GM18511 (cell line): ENCODE data around the gene RHOT1.
"Not testable (repeated sequence)": the region's sequence is repeated elsewhere in the genome, so short reads cannot be mapped to it uniquely, and the experiment has no call there.

Experiments used
- ATAC-seq: cut with Tn5 transposase; IDR thresholded peaks from one replicate; pipeline ENCODE4 v1.9.1; 2021; ENCODE audit warnings: mild to moderate bottlenecking, moderate library complexity; ENCODE audit not compliant: unreplicated experiment

RHOT1 gene

DNA sequence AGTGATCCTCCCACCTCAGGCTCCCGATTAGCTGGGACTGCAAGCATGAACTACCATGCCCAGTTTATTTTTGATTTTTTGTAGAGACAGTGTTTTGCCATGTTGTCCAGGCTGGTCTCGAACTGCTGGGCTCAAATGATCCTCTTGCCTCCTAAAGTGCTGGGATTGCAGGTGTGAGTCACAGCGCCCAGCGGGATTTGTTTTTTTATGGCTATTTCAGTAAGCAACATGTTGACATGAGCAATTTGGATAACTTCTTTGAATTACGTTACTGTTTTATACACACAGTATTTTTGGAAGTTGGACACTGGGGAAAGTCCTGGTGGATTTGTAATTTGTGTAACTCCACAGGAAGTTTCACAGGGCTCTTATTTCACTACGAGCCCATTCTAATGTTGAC, 18.5 kb upstream of the RHOT1 start:
- ATAC-seq, result no peak

DNA sequence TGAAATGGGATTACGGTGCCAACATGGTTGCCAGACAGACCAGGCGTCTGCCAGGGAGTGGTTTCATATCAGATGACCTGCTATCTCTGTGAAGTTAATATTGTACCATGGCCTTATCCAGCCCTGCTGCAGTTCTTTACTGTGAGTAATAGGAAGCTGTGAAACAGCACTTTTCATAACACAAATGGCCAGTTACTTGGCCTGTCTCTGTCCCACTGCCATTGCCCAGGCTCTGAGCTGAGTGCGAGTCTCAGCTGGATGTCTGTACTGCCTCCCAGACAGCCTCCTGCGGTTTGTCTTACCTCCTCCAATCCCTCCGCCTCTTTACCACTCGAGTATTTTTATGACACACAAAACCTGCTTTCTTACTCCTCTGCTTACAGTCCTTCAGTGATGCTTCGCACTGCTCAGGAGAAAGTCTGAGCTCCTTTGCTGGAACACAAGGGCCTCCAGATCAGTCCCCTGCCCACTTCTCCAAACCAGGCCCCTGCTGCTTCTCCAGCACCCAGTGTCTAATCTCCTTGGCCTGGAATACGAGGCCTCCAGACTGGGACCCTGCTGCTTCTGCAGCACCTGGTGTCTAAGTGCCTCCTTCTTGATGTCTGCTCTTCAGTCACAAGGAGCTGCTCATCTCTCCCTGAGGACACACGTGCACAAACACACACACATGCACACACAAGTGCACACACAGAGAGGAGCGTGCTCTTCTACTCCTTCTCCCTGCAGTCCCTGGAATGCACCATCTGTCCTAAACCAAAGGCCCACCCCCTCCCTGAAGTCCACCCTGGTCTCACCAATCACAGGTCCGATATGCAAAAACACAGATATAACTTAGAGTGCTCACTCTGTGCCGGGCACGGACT, 17.1 kb upstream of the RHOT1 start:
- no peak for ATAC-seq

DNA sequence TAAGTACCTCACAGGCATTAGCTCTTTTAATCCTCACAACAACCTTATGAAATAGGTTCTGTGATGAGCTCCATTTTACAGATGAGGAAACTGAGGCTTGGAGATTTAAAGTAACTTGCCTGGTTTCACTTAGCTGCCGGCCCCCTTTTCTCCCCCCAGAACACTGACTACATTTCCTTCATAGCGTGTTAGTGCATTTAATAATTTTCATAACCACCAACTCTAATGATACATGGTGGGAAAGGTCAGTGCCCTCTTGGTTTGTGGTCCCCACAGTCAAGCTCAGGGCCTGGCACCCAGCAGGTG, 16.5 kb upstream of the RHOT1 start:
- no peak for ATAC-seq

DNA sequence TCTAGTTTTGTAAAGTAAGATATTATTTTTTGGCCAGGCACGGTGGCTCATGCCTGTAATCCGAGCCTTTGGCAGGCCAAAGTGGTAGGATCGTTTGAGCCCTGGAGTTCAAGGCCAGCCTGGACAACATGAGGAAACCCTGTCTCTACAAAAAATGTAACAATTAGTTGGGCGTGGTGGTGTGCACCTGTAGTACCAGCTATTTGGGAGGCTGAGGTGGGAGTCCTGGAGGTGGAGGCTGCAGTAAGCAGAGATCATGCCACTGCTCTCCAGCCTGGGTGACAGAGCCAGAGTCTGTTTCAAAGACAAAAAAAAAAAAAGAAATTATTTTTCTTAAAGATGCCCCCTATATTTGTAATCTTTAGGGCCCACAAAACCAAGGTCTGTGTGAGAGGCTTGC, 16.0 kb upstream of the RHOT1 start:
- ATAC-seq, result no peak

DNA sequence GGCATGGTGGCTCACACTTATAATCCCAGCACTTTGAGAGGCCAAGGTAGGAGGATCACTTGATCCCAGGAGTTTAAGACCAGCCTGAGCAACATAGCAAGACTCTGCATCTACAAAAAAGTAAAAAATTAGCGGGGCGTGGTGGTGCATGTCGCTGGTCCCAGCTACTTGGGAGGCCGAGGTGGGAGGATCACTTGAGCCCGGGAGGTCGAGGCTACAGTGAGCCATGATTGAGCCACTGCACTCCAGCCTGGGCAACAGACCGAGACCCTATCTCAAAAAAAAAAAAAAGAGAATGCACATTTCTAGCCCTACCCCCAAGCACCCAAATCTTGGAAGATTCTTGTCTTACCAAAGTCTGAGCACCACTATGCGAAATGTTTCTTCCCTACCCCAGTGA, 15.6 kb upstream of the RHOT1 start:
- ATAC-seq, result no peak

DNA sequence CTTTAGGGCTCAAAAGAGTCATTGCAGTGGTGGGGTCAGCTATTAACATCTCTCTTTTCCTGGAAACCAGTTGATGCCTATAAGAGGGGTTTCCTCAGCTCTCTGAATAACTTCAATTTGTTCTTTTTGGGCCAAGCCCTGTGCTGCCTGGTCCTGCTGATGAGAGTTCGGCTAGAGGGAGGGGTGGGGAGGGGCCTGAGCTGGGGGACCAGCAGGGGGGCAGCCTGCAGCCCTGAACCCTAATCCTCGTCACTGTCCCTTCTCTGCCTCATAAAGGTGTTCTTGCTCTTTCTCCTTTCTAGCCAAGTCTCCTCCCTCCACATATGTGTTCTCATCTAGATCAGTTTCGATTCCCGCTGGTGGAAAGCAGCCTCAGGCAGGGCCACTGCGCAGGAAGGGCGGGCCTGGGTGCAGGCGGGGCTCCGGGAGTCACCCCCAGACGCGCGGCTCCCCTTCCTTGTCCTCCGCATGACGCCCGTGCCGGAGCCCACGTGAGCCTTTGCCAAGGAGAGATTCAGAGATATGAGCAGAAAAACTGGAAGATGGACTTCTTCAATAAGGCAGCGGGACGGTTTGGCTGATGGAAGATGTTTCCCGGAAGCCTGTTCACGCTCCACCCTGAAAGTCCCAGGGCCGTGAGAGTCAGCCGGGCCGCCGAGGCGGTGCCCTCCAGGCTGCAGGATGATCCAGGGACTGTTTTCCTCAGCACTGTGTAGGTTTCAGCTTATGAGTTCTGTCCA, 15.0 kb upstream of the RHOT1 start:
- peak; percentile 88 for ATAC-seq

DNA sequence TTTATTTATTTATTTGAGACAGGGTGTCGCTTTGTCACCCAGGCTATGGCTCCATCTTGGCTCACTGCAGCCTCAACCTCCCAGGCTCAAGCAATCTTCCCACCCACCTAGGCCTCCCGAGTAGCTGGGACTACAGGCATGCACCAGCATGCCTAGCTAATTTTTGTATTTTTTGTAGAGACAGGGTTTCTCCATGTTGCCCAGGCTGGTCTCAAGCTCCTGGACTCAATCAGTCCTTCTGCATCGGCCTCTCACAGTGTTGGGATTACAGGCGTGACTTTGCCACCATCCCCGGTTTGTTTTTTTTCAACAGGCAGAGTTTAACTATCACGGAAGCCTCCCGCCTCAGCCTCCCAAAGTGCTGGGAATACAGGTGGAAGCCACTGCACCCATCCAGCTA, 13.8 kb upstream of the RHOT1 start:
- not testable (repeated sequence) for ATAC-seq

DNA sequence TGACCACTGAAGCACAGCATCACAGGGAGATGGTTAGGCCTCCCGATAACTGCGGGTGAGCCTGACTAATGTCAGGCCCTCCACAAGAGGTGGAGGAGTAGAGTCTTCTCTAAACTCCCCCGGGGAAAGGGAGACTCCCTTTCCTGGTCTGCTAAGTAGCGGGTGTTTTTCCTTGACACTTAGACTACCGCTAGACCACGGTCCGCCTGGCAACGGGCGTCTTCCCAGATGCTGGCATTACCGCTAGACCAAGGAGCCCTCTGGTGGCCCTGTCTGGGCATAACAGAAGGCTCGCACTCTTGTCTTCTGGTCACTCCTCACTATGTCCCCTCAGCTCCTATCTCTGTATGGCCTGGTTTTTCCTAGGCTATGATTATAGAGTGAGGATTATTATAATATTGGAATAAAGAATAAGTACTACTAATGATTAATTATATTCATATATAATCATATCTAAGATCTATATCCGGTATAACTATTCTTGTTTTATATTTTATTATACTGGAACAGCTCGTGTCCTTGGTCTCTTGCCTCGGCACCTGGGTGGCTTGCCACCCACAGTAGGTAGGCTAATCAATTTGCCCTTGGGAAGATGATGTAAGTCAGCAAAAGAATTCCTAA, 6.7 kb upstream of the RHOT1 start:
- ATAC-seq, result not testable (repeated sequence)

DNA sequence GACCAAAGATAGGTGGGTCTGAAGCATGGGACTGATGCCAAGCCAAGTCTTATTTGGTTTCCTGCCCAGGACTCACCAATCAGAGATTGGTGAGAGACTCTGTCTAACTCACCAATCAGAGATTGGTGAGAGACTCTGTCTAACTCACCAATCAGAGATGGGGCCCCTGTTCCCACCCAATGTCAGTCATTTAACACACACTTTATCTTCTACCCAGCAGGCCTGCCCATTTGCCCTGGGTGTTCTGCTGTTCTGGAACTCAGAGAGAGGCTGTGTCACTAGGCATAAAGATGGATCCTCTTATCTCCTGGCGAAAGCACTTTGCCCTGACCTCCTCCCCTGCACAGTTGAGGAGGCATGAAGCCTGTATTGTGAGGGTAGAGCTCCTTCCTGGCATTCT, 5.4 kb upstream of the RHOT1 start:
- no peak for ATAC-seq

DNA sequence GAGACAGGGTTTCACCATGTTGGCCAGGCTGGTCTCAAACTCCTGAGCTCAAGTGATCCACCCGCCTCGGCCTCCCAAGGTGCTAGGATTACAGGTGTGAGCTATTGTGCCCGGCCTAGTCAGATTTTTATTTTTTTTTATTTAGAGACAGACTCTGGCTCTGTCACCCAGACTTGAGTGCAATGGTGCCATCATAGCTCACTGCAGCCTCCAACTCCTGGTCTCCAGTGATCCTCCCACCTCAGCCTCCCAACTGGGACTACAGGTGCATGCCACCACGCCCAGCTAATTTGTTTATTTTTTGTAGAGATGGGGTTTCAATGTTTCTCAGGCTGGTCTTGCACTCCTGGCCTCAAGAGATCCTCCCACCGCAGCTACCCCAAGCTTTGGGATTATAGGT, 2.8 kb upstream of the RHOT1 start:
- not testable (repeated sequence) for ATAC-seq

DNA sequence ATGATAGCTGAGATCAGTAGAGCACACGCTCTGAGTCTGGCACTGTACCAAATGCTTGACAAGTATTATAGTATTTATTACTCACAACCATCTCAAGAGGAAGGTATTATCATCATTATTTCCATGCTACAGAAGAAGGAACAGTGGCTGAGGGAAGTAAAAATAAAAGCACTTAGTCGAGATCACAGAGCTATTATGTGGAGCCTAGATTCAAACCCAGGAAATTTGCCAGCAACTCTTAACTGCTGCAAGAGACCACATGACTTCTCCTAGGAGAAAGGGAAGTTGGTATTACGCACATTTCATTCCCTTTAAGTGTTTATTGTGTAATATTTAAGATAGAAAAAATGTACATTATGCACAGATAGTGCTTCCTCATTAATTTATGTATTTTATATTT, 1.0 kb upstream of the RHOT1 start:
- no peak for ATAC-seq

DNA sequence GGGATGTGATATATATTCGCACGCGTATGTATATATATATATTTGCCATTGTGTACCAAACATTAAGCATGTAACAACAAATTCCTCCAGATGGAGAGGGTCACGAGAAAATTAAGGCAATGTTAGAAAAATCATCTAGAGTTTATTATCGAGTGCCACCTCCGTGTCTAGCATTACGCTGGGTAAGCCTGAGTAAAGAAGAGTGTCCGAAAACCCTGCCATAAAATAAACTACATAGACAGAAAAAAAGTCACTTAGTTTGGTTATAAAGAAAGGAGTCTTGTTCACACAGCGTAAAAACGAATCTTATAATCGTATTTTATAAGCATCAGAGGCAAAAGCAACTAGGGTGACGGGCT, 644 bp upstream of the RHOT1 start:
- ATAC-seq, result no peak

DNA sequence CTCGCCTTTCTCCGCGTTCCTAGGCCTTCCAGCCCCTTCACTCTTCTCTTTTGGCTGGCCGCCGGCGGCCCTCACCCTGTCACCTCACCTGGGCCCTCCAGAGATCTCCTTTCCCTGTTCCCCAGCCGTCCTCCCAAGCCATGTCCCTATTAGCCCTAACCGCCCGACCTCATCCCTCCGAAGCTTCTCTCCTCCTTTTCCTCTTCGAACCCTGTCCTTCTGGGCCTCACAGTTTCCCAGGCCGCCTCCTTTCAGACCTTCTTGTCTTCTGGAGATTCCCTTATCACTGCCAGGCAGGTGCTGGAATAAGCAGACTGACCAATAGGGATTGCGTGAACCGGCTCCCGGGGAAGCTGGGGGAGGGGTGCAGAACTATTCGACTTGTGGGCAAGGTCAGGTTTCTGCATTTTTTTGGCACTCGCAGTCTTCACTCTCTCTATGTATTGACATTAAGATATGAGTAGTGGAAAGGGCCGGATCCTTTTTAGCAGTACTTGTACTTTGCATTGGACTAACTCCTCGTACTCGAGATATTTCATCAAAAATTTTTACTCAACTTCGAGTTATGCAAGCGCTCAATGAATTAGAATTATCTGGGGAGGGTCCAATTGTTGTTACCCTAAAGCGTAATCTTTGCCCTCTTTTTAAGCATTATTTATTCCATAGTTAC, 690 bp downstream of the RHOT1 start:
- ATAC-seq, result peak; percentile 8

DNA sequence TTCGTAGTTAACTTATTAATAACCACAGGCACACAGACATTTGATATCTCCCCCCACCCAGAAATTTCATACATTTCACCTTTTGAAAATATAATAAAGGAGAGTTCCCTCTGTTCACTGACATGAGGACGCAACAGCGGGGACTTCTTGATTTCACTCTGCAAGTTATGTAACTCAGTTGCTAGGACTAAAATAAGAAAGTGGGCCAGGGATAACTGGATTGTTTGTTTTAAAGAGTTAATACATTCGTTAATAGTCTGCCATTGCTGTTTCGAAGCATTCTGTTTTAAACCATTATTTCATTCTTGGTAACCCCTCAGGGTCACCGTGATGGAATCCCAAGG, 1.2 kb downstream of the RHOT1 start:
- no peak for ATAC-seq

DNA sequence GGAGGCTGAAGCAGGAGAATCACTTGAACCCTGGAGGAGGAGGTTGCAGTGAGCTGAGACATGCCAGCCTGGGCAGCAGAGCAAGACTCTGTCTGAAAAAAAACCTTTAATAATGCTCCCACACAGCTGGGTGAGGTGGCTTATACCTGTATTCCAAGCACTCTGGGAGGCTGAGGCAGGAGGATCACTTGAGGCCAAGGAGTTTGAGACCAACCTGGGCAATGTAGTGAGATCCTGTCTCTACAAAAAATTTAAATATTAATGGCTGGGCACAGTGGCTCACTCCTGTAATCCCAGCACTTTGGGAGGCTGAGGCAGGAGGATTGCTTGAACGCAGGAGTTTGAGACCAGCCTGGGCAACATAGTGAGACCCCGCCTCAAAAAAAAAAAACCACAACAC, 2.1 kb downstream of the RHOT1 start:
- not testable (repeated sequence) for ATAC-seq

DNA sequence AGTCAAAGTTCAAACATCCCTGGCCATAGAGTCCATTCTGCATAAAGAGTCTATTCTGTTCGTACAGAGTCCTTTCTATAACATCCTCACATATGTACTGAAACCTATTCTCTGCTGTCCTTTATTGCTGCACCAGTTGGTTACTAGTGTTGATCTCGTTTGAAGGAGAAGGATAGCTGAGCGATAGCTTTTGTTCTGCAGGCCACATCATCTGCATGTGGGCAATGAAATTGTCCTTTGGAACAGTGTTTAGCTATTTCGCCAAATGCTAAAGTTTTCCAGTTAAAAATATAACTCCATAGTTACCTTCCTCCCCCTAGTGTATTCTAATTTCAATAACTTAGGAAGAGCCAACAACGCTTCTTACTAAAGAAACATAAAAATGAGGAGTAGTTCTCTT, 6.0 kb downstream of the RHOT1 start:
- no peak for ATAC-seq

DNA sequence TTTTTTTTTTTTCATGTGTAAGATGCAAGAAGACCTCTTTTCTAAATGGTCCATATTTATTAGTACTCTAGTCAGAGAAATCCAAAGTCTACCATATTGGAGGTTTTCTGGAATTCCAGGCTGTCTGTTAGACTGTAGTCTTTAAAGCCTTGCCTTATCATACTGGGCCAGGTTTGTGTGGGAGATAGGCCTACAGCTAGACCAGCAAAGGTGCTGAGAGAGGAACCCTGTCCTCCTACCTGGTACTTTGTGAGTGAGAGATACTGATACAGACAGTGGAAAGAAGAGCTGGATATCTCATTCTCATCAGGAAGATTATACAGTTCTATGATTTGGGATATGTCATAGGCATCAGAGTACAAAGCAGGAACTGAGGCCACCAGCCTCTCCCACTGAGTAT, 8.1 kb downstream of the RHOT1 start:
- ATAC-seq, result no peak

DNA sequence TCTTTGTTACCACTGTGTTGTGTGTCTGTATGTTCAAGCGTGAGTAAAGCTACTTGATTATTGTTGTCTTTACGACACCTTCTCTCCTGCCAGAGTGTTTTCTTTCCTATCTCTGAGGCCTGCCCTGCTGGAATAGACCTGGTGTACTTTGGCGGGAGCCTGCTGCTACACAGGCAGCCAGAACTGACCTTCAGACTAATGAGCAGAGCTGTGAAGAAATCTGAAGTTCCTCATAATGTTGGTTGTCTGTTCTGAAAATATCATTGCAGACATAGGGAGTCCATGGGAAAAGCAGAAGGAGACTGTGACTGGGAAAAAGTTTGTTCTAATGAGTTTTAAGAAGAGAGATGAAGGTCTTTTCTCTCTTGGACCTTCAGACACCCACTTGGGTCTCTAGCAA, 9.8 kb downstream of the RHOT1 start:
- ATAC-seq, result no peak

DNA sequence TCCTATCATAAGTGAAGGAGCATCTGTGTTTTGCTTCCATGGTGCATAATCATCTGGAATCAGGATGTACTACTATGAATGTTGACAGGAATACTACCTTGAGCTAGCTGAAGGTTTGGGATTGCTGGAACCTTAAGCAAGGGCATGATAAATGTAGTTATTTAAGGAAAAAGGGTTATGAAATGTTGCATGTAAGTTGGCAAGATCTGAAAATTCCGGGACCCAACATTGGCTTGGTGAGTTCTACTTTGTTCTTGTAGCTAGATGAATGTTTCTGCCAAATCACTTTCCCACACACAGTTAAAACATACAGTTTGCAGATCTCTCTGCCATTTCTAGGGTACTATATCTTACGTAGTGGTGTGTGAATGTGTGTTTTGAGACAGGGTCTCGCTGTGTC, 13.6 kb downstream of the RHOT1 start:
- no peak for ATAC-seq

DNA sequence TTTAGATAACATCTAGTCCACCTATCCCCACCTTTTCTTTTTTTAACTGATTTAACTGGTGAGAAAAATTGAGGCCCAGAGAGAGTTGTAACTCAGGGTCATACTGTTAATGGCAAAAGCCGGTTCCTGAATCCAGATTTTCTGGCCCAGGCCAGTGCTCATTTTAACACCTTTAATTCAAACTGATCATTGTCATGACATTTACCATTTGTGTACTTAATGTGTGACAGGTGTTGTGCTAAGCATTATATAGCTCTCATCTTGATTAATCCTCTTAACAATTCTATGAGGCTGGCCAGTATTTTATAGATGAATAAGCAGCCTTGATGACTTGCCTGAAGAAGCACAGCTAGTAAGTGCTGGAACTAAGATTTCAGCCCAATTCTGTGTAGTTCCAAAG, 14.4 kb downstream of the RHOT1 start:
- ATAC-seq, result no peak

DNA sequence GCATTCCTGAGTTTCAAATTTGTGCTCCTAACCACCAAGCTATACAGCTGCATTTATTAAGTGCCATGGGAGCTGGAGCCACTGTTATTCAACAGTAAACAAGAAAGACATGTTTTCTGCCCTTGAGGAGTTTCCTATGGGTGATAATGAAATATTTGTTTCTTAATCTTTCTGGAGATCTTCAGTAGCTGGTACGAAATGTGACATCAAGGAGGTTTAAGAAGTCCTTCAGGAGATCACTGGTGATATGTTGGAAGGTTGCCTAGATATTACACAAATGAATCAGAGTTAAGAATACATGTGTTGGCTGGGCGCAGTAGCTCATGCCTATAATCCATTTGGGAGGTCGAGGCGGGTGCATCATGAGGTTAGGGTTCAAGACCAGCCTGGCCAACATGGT, 14.9 kb downstream of the RHOT1 start:
- no peak for ATAC-seq
